GM21390 (cell line): Measurements from ENCODE around the gene PKHD1.

Experiments used
- ATAC-seq: cut with Tn5 transposase; IDR thresholded peaks from one replicate; pipeline ENCODE4 v1.9.1; 2021; ENCODE audit not compliant: unreplicated experiment

PKHD1 gene

GRCh38 chr6:52108128-52108527, 20.7 kb upstream of the PKHD1 start:
- no peak for ATAC-seq

GRCh38 chr6:52106994-52107393, 19.6 kb upstream of the PKHD1 start:
- no peak for ATAC-seq

GRCh38 chr6:52104979-52105378, 17.6 kb upstream of the PKHD1 start:
- no peak for ATAC-seq

GRCh38 chr6:52103623-52104022, 16.2 kb upstream of the PKHD1 start:
- no peak for ATAC-seq

GRCh38 chr6:52102405-52102804, 15.0 kb upstream of the PKHD1 start:
- ATAC-seq, result no peak

GRCh38 chr6:52098721-52099120, 11.3 kb upstream of the PKHD1 start:
- no peak for ATAC-seq

- no peak for ATAC-seq
These were observed 2.4 kb upstream of the PKHD1 start for GRCh38 chr6:52089758-52090348.

- ATAC-seq, result no peak
These were observed 672 bp downstream of the PKHD1 start for GRCh38 chr6:52086741-52087140.

- no peak for ATAC-seq
These were observed 6.2 kb downstream of the PKHD1 start for GRCh38 chr6:52081237-52081636.

GRCh38 chr6:52077961-52078625, 9.3 kb downstream of the PKHD1 start:
- no peak for ATAC-seq

- no peak for ATAC-seq
These were observed 10.1 kb downstream of the PKHD1 start for GRCh38 chr6:52077180-52077884.

GRCh38 chr6:52076791-52077179, 10.6 kb downstream of the PKHD1 start:
- ATAC-seq, result no peak

- no peak for ATAC-seq
These were observed 12.7 kb downstream of the PKHD1 start for GRCh38 chr6:52074716-52075115.

- ATAC-seq, result no peak
These were observed 13.3 kb downstream of the PKHD1 start for GRCh38 chr6:52074155-52074554.

GRCh38 chr6:52065621-52066020, 21.8 kb downstream of the PKHD1 start:
- ATAC-seq, result no peak

- ATAC-seq, result peak; percentile 98
These were observed 23.6 kb downstream of the PKHD1 start for GRCh38 chr6:52063584-52064344.

- ATAC-seq, result no peak
These were observed 25.9 kb downstream of the PKHD1 start for GRCh38 chr6:52061481-52061880.

- no peak for ATAC-seq
These were observed 27.6 kb downstream of the PKHD1 start for GRCh38 chr6:52059821-52060220.

GRCh38 chr6:52055451-52055850, 32.0 kb downstream of the PKHD1 start:
- ATAC-seq, result no peak

GRCh38 chr6:52053038-52053695, 34.2 kb downstream of the PKHD1 start:
- no peak for ATAC-seq

- ATAC-seq, result no peak
These were observed 37.4 kb downstream of the PKHD1 start for GRCh38 chr6:52050051-52050405.
